ENCODE results near the gene HSPBP1.

Gene HSPBP1

GRCh38 chr19:55230780-55231179 is 49.1 kb downstream of the HSPBP1 start:
- TF ChIP-seq POLR2AphosphoS5 (IDR thresholded peaks at IDR 0.05; ENCODE audit: low read depth, low read length) (no peak), FOXP2 (optimal IDR thresholded peaks at IDR 0.05; ENCODE audit: borderline replicate concordance, extremely low read depth, extremely low read length, insufficient read depth) (no peak), TAF1 (IDR thresholded peaks at IDR 0.05; ENCODE audit: borderline replicate concordance, insufficient read depth, low read length) (no peak), SIN3A (IDR thresholded peaks at IDR 0.05; ENCODE audit: borderline replicate concordance, insufficient read depth, low read length) (no peak), REST (IDR thresholded peaks at IDR 0.05; ENCODE audit: insufficient read depth in 1 of 2, low read depth in 2 of 2, low read length in 2 of 2) (no peak)

GRCh38 chr19:55230329-55230728 is 49.6 kb downstream of the HSPBP1 start:
- no peak for TF ChIP-seq SIN3A (IDR thresholded peaks at IDR 0.05; ENCODE audit: borderline replicate concordance, insufficient read depth, low read length)
- TF ChIP-seq REST (IDR thresholded peaks at IDR 0.05; ENCODE audit: insufficient read depth in 1 of 2, low read depth in 2 of 2, low read length in 2 of 2), result no peak
- TF ChIP-seq POLR2AphosphoS5 (IDR thresholded peaks at IDR 0.05; ENCODE audit: low read depth, low read length), result no peak
- TF ChIP-seq FOXP2 (optimal IDR thresholded peaks at IDR 0.05; ENCODE audit: borderline replicate concordance, extremely low read depth, extremely low read length, insufficient read depth), result no peak
- no peak for TF ChIP-seq TAF1 (IDR thresholded peaks at IDR 0.05; ENCODE audit: borderline replicate concordance, insufficient read depth, low read length)

DNA sequence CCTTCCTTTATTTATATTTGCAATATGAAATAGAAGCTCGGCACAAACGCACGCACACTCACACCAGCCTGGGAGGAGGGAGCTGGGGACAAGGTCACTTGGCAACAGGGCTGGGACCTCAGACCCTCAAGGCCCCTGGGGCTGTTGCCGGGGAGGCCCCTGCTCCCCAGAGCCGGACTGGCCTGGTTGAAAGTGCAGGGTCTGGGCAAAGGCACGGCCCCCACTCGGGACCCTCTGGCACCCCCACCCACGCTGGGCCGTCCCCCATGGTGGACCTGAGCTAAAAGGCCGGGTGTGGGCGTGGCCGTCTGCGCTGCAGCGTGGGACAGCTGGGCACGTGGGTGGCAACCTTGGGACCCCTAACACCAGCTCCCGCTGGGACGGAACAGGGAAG is 50.1 kb downstream of the HSPBP1 start:
- TF ChIP-seq POLR2AphosphoS5 (IDR thresholded peaks at IDR 0.05; ENCODE audit: low read depth, low read length) (no peak), FOXP2 (optimal IDR thresholded peaks at IDR 0.05; ENCODE audit: borderline replicate concordance, extremely low read depth, extremely low read length, insufficient read depth) (no peak), SIN3A (IDR thresholded peaks at IDR 0.05; ENCODE audit: borderline replicate concordance, insufficient read depth, low read length) (no peak), TAF1 (IDR thresholded peaks at IDR 0.05; ENCODE audit: borderline replicate concordance, insufficient read depth, low read length) (no peak), REST (IDR thresholded peaks at IDR 0.05; ENCODE audit: insufficient read depth in 1 of 2, low read depth in 2 of 2, low read length in 2 of 2) (no peak)

DNA sequence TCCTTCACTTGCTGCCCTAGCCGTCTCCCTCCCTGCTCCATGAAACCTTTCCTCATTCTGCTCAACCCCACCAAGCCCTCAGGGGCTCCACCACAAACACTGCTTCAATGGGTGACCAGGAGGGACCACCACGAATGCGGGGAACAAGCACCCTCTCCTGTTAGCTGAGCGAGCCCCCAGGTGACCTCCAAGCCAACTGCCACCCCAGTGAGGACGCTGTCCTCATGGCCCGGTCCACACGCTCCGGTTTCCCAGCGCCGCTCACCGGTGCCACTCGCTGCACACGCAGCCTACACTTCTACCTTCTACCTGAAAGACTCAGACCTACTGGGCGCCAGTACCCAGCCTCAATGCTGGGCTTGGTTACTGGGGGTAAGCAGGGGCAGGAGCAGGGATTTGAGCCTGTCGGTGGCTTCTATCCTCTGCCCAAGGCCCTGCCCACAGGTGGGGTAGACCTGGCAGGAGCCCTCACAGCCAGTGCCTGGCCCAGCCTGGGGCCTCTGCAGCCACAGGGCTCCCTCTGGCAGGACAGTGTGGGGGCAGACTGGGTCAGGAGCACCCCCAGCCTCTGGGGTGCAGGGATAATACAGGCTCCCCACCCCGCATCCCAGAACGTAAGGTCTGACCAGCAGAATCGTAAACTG is 50.6 kb downstream of the HSPBP1 start:
- no peak for TF ChIP-seq FOXP2 (optimal IDR thresholded peaks at IDR 0.05; ENCODE audit: borderline replicate concordance, extremely low read depth, extremely low read length, insufficient read depth)
- no peak for TF ChIP-seq POLR2AphosphoS5 (IDR thresholded peaks at IDR 0.05; ENCODE audit: low read depth, low read length)
- TF ChIP-seq SIN3A (IDR thresholded peaks at IDR 0.05; ENCODE audit: borderline replicate concordance, insufficient read depth, low read length), result no peak
- TF ChIP-seq TAF1 (IDR thresholded peaks at IDR 0.05; ENCODE audit: borderline replicate concordance, insufficient read depth, low read length), result no peak
- no peak for TF ChIP-seq REST (IDR thresholded peaks at IDR 0.05; ENCODE audit: insufficient read depth in 1 of 2, low read depth in 2 of 2, low read length in 2 of 2)
